ENCODE data around the gene MRPL38.
A peak's percentile ranks its signal among the peaks of the same experiment; 100 is the strongest.

The MRPL38 gene

GRCh38 chr17:75895370-75896155 is 9.1 kb downstream of the MRPL38 start:
- peak; percentile 63 for DNase-seq

GRCh38 chr17:75894049-75894733 is 10.5 kb downstream of the MRPL38 start:
- DNase-seq: no peak

- no peak for DNase-seq
Observed at GRCh38 chr17:75893305-75894048, 11.2 kb downstream of the MRPL38 start.

GRCh38 chr17:75892556-75893224 is 12.0 kb downstream of the MRPL38 start:
- no peak for DNase-seq

- DNase-seq: no peak
Observed at GRCh38 chr17:75891605-75892555, 12.8 kb downstream of the MRPL38 start.

GRCh38 chr17:75891022-75891604 is 13.6 kb downstream of the MRPL38 start:
- no peak for DNase-seq

- DNase-seq: no peak
Observed at GRCh38 chr17:75889454-75889853, 15.2 kb downstream of the MRPL38 start.

- DNase-seq: no peak
Observed at GRCh38 chr17:75888484-75888883, 16.2 kb downstream of the MRPL38 start.

GRCh38 chr17:75885860-75886259 is 18.8 kb downstream of the MRPL38 start:
- peak; percentile 61 for DNase-seq

GRCh38 chr17:75885431-75885830 is 19.3 kb downstream of the MRPL38 start:
- no peak for DNase-seq

GRCh38 chr17:75881678-75882454 is 22.8 kb downstream of the MRPL38 start:
- DNase-seq: no peak

- DNase-seq: peak; percentile 72
Observed at GRCh38 chr17:75880266-75880665, 24.4 kb downstream of the MRPL38 start.

- DNase-seq: peak; percentile 49
Observed at GRCh38 chr17:75878174-75878998, 26.3 kb downstream of the MRPL38 start, which contains the start of gene TRIM47. Gene TRIM47, minus strand, starts transcription at chr17:75878581. Its CDS starts 33 bp downstream, at chr17:75878548.

- DNase-seq: peak; percentile 82
Observed at GRCh38 chr17:75877752-75878173, 26.9 kb downstream of the MRPL38 start.

- DNase-seq: no peak
Observed at GRCh38 chr17:75876938-75877751, 27.5 kb downstream of the MRPL38 start.

GRCh38 chr17:75876190-75876937 is 28.3 kb downstream of the MRPL38 start:
- peak; percentile 49 for DNase-seq

- no peak for DNase-seq
Observed at GRCh38 chr17:75875940-75876189, 28.8 kb downstream of the MRPL38 start.

Measured in hematopoietic multipotent progenitor cell treated with erythropoietin and hydrocortisone succinate and interleukin-3 and kit ligand, for 6 days (in vitro differentiated cells).